Measurements from ENCODE around the gene C20orf204. TPM values are rescaled to one million over a fixed set of nuclear protein-coding genes. Genes with fewer than 3 reads are reported as not detected.
"Not testable (repeated sequence)": the region's sequence is repeated elsewhere in the genome, so short reads cannot be mapped to it uniquely, and the experiment has no call there.

Gene C20orf204
- 1 to 10 TPM in 3 of 12 donors, under 1 TPM in 8, not detected in 1; 0.50 to 4.1 (median 0.78) TPM for polyA plus RNA-seq (ENCODE audit: insufficient read length in 12 of 12)
- long read RNA-seq, donor 1, result 0 reads
- long read RNA-seq, donor 2, result 0 reads
- long read RNA-seq, donor 3, partial matches to known transcripts, result 0 of 1 reads
- long read RNA-seq, donor 3, other reads (novel, unspliced or antisense), result 0 of 1 reads
- long read RNA-seq, donor 4, result 0 reads
- long read RNA-seq, donor 5, partial matches to known transcripts, result 0 of 1 reads
- long read RNA-seq, donor 5, other reads (novel, unspliced or antisense), result 0 of 1 reads
- long read RNA-seq, donor 6, result 0 reads
- long read RNA-seq, donor 7, result 0 reads
- long read RNA-seq, donor 8, partial matches to known transcripts, result 0 of 1 reads
- long read RNA-seq, donor 8, other reads (novel, unspliced or antisense), result 0 of 1 reads
- long read RNA-seq, donor 9, result 0 reads
- long read RNA-seq, donor 10, partial matches to known transcripts, result 0 of 2 reads
- long read RNA-seq, donor 10, other reads (novel, unspliced or antisense), result 0 of 2 reads
- long read RNA-seq, donor 11, result 0 reads

DNA sequence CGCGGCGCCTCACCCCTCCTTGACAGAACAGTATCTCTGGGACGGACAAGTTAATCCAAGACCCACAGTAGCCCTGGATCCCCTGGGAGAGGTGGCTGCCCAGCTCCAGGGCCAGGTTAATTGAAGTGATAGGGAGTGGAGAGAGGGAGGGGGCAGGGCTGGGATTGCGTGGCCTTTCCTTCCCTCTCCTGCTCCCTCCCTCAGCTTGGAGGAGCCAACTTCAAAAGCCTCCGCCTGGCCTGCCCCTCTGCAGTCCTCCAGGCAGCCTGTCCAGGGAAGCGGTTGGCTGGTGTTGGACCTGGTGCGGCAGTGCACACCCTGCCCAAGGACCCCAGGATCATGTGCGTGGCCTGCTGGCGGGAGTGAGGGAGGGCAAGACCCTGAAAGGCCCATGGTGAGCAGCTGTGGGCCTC, at the start of gene C20orf204:
TSS of gene C20orf204 (plus strand) at position 250 of the 413 bp plus-strand sequence. CDS start at position 392, 142 bp downstream.
- DNase-seq, result no peak

DNA sequence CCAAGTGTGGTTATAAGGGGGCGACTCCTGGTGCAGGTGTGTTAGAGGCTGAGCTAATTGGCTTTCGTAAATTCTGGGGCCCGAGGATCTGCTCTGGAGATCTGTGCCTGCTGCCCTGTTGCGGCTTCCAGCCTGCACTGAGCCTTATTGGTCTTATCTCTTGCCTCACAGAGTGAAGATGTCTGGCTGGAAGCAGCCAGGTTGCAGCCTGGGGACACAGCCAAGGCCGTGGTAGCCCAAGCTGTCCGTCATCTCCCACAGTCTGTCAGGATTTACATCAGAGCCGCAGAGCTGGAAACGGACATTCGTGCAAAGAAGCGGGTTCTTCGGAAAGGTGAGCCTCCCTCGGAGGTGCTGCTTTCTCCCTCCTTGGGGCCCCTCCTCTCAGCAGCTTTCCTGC, 35.1 kb upstream of the C20orf204 start:
- no peak for DNase-seq

- no peak for DNase-seq
Measured at GRCh38 chr20:64001607-64002011, 34.4 kb upstream of the C20orf204 start.

GRCh38 chr20:64003960-64004725, 31.8 kb upstream of the C20orf204 start:
- no peak for DNase-seq

- no peak for DNase-seq
Measured at GRCh38 chr20:64005394-64005793, 30.6 kb upstream of the C20orf204 start.

- no peak for DNase-seq
Measured at GRCh38 chr20:64006490-64006889, 29.5 kb upstream of the C20orf204 start.

- no peak for DNase-seq
Measured at GRCh38 chr20:64006902-64007301, 29.1 kb upstream of the C20orf204 start.

DNA sequence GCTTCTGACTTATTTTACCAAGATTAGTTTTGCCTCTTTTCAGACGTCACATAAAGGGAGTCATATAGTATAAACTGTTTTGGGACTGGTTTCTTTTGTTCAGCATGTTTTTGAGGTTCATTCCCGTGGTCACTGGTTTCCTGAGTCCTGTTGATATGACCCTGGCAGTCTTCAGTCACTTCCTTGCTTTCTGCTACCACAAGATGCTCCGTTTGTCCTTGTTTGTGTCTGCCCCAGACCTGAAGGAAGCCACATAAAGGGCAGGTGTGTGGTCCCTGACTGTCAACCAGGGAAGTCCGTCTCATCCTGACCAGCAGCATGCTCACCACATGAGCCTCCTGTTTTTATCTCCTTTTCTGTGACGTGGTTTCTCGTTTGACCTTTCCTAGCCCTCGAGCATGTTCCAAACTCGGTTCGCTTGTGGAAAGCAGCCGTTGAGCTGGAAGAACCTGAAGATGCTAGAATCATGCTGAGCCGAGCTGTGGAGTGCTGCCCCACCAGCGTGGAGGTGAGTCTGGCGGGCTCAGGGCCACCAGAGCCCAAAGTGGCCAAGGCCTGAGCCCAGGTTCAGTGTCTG, 26.1 kb upstream of the C20orf204 start:
- DNase-seq, result no peak

- DNase-seq, result no peak
Measured at GRCh38 chr20:64010711-64011237, 25.2 kb upstream of the C20orf204 start.

- DNase-seq, result no peak
Measured at GRCh38 chr20:64011366-64011779, 24.6 kb upstream of the C20orf204 start.

DNA sequence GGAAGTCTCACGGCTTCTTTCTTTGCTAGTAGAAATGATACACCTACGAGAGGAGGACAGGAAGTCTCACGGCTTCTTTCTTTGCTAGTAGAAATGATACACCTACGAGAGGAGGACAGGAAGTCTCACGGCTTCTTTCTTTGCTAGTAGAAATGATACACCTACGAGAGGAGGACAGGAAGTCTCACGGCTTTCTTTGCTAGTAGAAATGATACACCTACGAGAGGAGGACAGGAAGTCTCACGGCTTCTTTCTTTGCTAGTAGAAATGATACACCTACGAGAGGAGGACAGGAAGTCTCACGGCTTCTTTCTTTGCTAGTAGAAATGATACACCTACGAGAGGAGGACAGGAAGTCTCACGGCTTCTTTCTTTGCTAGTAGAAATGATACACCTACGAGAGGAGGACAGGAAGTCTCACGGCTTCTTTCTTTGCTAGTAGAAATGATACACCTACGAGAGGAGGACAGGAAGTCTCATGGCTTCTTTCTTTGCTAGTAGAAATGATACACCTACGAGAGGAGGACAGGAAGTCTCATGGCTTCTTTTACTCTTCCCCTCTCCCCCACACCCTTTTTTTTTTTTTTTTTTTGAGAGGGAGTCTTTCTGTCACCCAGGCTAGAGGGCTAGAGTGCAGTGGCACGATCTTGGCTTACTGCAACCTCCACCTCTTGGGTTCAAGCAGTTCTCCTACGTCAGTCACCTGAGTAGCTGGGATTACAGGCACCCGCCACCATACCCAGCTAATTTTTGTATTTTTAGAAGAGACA, 23.4 kb upstream of the C20orf204 start:
- DNase-seq, result not testable (repeated sequence)

GRCh38 chr20:64015635-64016034, 20.3 kb upstream of the C20orf204 start:
- DNase-seq, result no peak

DNA sequence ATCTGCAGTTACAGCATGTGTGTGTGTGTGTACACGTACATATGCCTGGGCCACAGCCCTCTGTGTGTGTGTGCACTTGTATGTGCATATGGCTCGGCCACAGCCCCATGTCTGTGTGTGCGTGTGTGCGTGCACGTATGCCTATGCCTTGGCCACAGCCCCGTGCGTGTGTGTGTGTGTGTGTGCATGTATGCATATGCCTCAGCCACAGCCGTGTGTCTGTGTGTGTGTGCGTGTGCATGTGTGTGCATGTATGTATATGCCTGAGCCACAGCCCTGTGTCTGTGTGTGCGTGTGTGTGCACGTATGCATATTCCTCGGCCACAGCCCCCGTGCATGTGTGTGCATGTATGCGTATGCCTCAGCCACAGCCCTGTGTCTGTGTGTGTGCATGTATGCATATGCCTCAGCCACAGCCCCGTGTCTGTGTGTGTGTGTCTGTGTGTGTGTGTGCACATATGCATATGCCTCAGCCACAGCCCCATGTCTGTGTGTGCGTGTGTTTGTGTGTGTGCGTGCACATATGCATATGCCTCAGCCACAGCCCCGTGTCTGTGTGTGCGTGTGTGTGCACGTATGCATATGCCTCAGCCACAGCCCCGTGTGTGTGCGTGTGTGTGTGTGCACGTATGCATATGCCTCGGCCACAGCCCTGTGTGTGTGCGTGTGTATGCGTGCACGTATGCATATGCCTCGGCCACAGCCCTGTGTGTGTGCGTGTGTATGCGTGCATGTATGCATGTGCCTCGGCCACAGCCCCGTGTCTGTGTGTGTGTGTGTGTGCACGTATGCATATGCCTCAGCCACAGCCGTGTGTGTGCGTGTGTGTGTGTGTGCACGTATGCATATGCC, 14.6 kb upstream of the C20orf204 start:
- no peak for DNase-seq

DNA sequence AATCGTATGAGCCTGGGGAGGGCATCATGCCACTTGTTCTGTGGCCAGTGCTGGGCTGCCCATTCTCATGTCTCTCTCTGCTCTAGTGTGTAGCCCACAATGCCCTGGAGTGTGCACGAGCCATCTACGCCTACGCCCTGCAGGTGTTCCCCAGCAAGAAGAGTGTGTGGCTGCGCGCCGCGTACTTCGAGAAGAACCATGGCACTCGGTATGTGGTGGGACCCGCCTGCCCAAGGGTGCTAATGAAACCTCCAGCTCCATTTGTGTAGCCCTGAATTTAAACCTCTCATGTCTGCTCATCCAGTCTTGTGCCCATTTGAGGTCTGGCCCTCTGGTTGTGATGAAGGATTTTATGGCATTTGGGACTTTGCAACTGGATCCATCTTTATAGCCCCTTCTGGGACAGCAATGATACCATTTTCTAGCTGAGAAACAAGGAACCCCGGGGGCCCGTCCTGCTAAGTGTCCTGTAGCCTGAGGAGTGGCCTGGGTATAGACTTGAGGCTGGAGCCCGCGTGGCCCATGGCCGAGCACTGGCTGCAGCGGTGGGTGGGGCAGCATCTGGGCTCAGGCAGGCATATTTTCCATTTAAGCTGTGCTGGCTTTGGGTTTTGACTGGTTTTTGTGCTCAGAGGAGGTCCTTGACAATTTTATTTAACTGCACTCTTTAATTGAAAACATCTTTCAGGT, 13.2 kb upstream of the C20orf204 start:
- DNase-seq, result no peak

DNA sequence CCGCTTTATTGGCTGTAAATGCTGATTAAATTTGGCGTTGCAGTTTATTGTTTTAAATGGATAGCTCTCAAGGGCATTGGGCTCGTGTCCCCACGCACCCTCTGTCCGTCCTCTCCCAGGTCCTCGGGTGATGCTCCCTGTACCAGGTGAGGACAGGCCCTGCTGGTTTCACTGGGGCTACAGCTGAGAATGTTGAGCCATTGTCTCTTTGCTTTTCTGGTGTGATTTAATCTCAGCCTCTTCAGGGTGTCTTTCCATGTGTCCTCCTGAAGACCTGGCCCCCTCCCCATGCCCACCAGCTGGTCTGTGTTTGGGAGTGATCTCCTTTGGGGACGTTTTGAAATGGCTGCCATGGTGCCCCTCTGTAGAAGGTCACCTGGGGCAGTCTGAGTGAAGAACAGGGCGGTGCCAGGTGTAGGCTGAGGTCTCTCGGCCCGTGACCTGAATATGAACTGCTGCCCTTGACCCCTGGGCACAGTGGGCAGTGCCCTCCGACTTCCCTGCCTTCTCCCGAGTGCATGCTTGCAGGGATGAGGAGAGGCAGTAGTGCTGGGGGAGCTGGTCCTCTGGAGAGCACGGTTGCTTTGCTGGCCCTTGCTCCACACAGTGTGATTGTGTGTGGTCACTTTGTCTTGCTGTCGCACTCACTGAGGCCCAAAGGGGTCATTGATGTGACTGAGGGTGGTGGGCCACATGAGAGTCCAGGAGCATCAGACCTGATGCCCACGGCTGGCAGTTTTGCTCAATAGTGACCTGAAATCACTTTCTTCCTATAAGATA, 12.4 kb upstream of the C20orf204 start:
- no peak for DNase-seq

GRCh38 chr20:64024141-64024990, 11.6 kb upstream of the C20orf204 start:
- DNase-seq, result no peak

- DNase-seq, result no peak
Measured at GRCh38 chr20:64025101-64025825, 10.7 kb upstream of the C20orf204 start.
